ENCODE measurements around the gene SELENOS. TPM values are rescaled to one million over a fixed set of nuclear protein-coding genes. Genes with fewer than 3 reads are reported as not detected.

SELENOS gene
- total RNA-seq, 2 experiments from 2014 or later: 18.8 to 21.6 TPM

DNA sequence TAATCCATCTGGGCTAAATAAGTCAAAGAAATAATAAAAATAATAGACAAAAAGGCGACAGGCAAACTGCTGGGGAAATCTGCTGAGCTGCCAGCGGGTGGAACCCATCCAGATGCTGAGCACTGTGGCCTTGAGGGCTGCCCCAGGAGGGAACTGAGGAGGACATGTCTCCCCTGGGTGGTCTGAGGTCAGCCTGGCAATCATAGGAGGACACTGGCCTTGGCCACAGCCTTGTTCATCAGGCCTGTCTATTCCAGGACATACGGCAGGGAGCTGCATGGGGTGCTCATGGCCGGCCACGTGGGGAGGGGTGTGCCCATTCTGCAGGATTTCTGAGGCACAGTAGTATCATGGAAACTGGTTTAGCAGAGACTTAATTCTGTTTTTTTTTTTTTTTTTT, 39.2 kb upstream of the SELENOS start:
- ChIA-PET CTCF (interaction anchor here (1.1 to 6.9 kb wide), 2 partner anchors 14 to 325 kb away, joined by 3 to 50 read pairs; no protein-coding TSS in a partner anchor), POLR2A (interaction anchor here (1.3 to 1.9 kb wide), 2 partner anchors 22 to 333 kb away, joined by 3 to 9 read pairs; partner anchors contain the start of gene SNRPA1)
- no peak overlapping the region for H3K4me3 Mint-ChIP-seq
- no peaks in the 10 kb centered on the region for H3K27me3 Mint-ChIP-seq
- TF ChIP-seq, protein P1, sequence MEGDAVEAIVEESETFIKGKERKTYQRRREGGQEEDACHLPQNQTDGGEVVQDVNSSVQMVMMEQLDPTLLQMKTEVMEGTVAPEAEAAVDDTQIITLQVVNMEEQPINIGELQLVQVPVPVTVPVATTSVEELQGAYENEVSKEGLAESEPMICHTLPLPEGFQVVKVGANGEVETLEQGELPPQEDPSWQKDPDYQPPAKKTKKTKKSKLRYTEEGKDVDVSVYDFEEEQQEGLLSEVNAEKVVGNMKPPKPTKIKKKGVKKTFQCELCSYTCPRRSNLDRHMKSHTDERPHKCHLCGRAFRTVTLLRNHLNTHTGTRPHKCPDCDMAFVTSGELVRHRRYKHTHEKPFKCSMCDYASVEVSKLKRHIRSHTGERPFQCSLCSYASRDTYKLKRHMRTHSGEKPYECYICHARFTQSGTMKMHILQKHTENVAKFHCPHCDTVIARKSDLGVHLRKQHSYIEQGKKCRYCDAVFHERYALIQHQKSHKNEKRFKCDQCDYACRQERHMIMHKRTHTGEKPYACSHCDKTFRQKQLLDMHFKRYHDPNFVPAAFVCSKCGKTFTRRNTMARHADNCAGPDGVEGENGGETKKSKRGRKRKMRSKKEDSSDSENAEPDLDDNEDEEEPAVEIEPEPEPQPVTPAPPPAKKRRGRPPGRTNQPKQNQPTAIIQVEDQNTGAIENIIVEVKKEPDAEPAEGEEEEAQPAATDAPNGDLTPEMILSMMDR (IDR thresholded peaks at IDR 0.05): no peak
- no peak for DNase-seq
- no peak overlapping the region for H3K27ac Mint-ChIP-seq
- ATAC-seq: no peak
- H3K4me1 Mint-ChIP-seq (ENCODE audit: low read depth): peaks cover 14% of the 10 kb centered on the region
- intact Hi-C loops (cut with micrococcal nuclease): no loop called here
- no peaks in the 10 kb centered on the region for H3K36me3 Mint-ChIP-seq (ENCODE audit: low read depth)
- no peaks in the 10 kb centered on the region for H3K9me3 Mint-ChIP-seq

DNA sequence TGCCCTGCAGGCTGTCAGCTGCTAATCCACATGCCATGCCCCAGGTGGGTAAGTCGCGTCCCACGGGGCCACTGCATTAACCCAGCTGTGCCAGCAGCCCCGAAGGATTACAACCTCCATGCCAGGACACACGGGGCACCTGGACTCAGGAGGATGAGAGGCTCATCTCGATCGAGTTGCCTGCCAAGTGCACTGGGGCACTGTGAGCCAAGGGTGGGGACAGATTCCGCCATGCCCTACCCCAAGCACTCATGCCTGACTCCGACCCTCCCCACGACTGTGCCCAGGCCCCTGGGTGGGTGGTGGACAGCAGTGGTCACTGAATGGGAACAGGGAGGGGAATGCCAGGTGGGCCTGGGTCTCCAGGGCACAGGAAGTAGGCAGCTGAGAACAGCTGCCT, 38.5 kb upstream of the SELENOS start:
- no peak overlapping the region for H3K4me3 Mint-ChIP-seq
- no peak for DNase-seq
- TF ChIP-seq, protein P1 (IDR thresholded peaks at IDR 0.05): no peak
- ChIA-PET POLR2A (interaction anchor here (1.3 kb wide), 1 partner anchor 334 kb away, joined by 3 read pairs; no protein-coding TSS in a partner anchor), CTCF (interaction anchor here (6.9 kb wide), 1 partner anchor 13 kb away, joined by 50 read pairs; no protein-coding TSS in a partner anchor)
- H3K4me1 Mint-ChIP-seq (ENCODE audit: low read depth): peaks cover 8% of the 10 kb centered on the region
- ATAC-seq: no peak
- H3K9me3 Mint-ChIP-seq: no peaks in the 10 kb centered on the region
- intact Hi-C loops (cut with micrococcal nuclease): no loop called here
- H3K27ac Mint-ChIP-seq: no peak overlapping the region
- H3K27me3 Mint-ChIP-seq: peaks cover 2% of the 10 kb centered on the region
- H3K36me3 Mint-ChIP-seq (ENCODE audit: low read depth): no peaks in the 10 kb centered on the region

DNA sequence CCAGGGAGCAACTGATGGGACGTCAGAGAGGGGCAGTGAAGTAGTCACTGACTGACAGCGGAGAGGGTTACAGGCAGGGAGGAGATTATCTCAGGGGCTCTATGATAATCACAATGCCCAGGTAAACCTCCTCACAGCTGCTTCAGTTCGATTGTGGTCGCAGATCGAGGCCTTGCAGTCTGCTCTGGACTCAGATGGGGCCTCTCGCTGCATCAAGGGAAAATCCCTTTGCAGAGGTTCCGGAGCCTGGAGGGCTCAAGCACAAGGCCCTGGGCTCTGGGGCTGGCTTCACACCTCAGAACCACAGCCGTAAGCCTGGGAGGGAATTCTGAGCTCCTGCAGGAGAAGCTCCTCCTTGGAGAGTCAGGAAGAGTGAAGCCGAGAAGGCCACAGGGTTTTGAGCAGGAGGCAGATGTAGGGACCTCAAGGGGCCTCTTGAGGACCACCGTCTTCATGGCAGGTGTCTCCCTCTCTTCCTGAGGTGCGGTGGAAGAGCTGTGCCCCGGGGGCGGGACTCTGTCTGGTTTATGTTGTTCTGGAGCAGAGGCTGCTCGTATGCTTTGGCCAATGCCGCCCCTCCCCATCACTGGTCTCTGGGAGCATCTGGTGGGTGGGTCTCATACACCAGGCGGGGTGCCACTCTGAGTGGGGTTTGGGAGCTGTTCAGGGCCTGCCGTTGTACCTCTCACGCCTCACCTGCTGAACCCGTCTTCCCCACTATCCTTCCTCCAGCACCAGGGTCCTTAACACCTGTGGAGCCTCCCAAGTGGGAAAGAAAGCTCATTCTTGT, 37.2 kb upstream of the SELENOS start:
- H3K36me3 Mint-ChIP-seq (ENCODE audit: low read depth): no peaks in the 10 kb centered on the region
- no peaks in the 10 kb centered on the region for H3K9me3 Mint-ChIP-seq
- intact Hi-C loops (cut with micrococcal nuclease): no loop called here
- CTCF ChIA-PET: interaction anchor here (0.5 to 1.2 kb wide), 2 partner anchors 16 to 18 kb away, joined by 3 read pairs; no protein-coding TSS in a partner anchor
- ATAC-seq: no peak
- POLR2A ChIA-PET: interaction anchor here (1.1 to 1.2 kb wide), 2 partner anchors 20 to 209 kb away, joined by 3 to 4 read pairs; partner anchors contain the start of gene SNRPA1
- no peak overlapping the region for H3K27ac Mint-ChIP-seq
- DNase-seq: no peak
- TF ChIP-seq, protein P1 (IDR thresholded peaks at IDR 0.05): no peak
- peaks cover 2% of the 10 kb centered on the region for H3K27me3 Mint-ChIP-seq
- H3K4me1 Mint-ChIP-seq (ENCODE audit: low read depth): no peaks in the 10 kb centered on the region
- no peak overlapping the region for H3K4me3 Mint-ChIP-seq

DNA sequence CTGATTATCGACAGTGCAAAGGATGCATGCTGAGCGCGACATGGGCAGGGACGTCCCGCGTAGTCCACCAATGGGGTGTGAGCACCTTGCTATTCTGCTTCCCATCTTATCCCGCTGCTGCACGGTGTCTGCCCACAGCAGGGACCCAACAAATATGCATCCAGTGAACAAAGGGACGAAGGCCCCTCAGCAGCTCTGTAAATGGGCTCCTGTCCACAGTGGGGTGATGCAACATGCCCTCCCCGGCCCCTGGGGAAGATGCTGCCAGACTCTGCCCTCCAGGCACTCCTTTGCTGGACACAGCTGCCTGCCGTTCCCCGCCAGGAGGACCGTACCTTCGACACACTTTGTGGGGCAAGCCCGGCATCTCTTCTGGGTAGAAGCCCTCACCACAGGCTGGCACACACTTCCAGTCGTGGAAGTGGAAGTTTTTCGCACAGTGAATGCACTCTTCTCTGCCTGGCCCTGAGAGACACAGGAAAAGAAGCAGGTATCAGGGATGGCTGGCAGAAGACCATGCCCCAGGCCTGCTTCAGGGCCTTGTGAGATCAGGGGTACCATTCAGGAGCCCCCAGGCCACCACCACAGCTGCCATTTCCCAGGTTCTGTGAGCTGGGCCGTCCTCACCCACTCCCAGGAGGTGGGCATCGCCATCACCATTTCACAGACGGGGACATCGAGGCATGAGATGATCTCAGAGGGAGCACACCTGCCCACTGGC, 35.9 kb upstream of the SELENOS start:
- H3K36me3 Mint-ChIP-seq (ENCODE audit: low read depth): no peaks in the 10 kb centered on the region
- no peak for DNase-seq
- TF ChIP-seq, protein P1 (IDR thresholded peaks at IDR 0.05): no peak
- POLR2A ChIA-PET: no interaction called here
- ATAC-seq: no peak
- peaks cover 2% of the 10 kb centered on the region for H3K27me3 Mint-ChIP-seq
- CTCF ChIA-PET: interaction anchor here (1.4 kb wide), 1 partner anchor 327 kb away, joined by 3 read pairs; no protein-coding TSS in a partner anchor
- no peaks in the 10 kb centered on the region for H3K9me3 Mint-ChIP-seq
- no peaks in the 10 kb centered on the region for H3K4me1 Mint-ChIP-seq (ENCODE audit: low read depth)
- intact Hi-C loops (cut with micrococcal nuclease): no loop called here
- H3K4me3 Mint-ChIP-seq: no peak overlapping the region
- no peak overlapping the region for H3K27ac Mint-ChIP-seq
